Neural cell (in vitro differentiated cells): ENCODE measurements around the gene ANK2. TPM values are rescaled to one million over a fixed set of nuclear protein-coding genes. Genes with fewer than 3 reads are reported as not detected.

Experiments used
- H2AFZ ChIP-seq: fragments of 200-600, 300-800 bp; sonication (generic), shearing (Covaris generic); 2 replicates; pipeline ENCODE4 v1.6.0; 2014; ENCODE audit warnings: low read depth, mild to moderate bottlenecking, antibody characterized with exemption, low read length, moderate library complexity
- H3F3A ChIP-seq: fragments of 200-600 bp; shearing (Covaris generic); 2 replicates; pipeline ENCODE4 v1.6.1; 2016; ENCODE audit warnings: mild to moderate bottlenecking, moderate library complexity, mixed read lengths, antibody characterized with exemption, low read length; ENCODE audit not compliant: insufficient read depth, poor library complexity, severe bottlenecking
- H3K27ac ChIP-seq: fragments of 200-600, 300-800 bp; sonication (generic), shearing (Covaris generic); 2 replicates; pipeline ENCODE4 v1.5.1; 2014; ENCODE audit warnings: mild to moderate bottlenecking, low read length, moderate library complexity
- H3K27me3 ChIP-seq: fragments of 300-800, 200-600 bp; sonication (generic), shearing (Covaris generic); 2 replicates; pipeline ENCODE4 v1.6.0; 2014; ENCODE audit warnings: mild to moderate bottlenecking, low read depth, low read length, moderate library complexity; ENCODE audit not compliant: insufficient read depth
- H3K36me3 ChIP-seq: fragments of 300-800, 200-600 bp; sonication (generic), shearing (Covaris generic); 2 replicates; pipeline ENCODE4 v1.5.1; 2014; ENCODE audit warnings: mild to moderate bottlenecking, antibody characterized with exemption, low read length, moderate library complexity; ENCODE audit not compliant: insufficient read depth
- H3K4me2 ChIP-seq: fragments of 300-800, 200-600 bp; sonication (generic), shearing (Covaris generic); 2 replicates; pipeline ENCODE4 v1.6.0; 2014; ENCODE audit warnings: mild to moderate bottlenecking, low read length
- H3K4me3 ChIP-seq: fragments of 300-800, 200-600 bp; sonication (generic), shearing (Covaris generic); 2 replicates; pipeline ENCODE4 v1.5.1; 2014; ENCODE audit warnings: mild to moderate bottlenecking, low read length, moderate library complexity
- H3K79me2 ChIP-seq: fragments of 200-600 bp; shearing (Covaris generic); replicated peaks from 2 replicates; pipeline ENCODE4 v1.6.0; 2014; ENCODE audit warnings: mild to moderate bottlenecking, low read length, moderate library complexity; ENCODE audit not compliant: insufficient read depth
- H3K9ac ChIP-seq: fragments of 300-800, 200-600 bp; sonication (generic), shearing (Covaris generic); 2 replicates; pipeline ENCODE4 v1.6.1; 2016; ENCODE audit warnings: mild to moderate bottlenecking, low read length, mixed read lengths
- H3K9me2 ChIP-seq: fragments of 200-600 bp; shearing (Covaris generic); 2 replicates; pipeline ENCODE4 v1.6.1; 2016; ENCODE audit warnings: mild to moderate bottlenecking, low read length, mixed read lengths; ENCODE audit not compliant: insufficient read depth
- H3K9me3 ChIP-seq: fragments of 200-600, 300-800 bp; sonication (generic), shearing (Covaris generic); 2 replicates; pipeline ENCODE4 v1.6.1; 2016; ENCODE audit warnings: mild to moderate bottlenecking, mixed run types, low read length, moderate library complexity, mixed read lengths
- H4K20me1 ChIP-seq: fragments of 200-600 bp; shearing (Covaris generic); 2 replicates; pipeline ENCODE4 v1.6.1; 2016; ENCODE audit warnings: mild to moderate bottlenecking, mixed run types; ENCODE audit not compliant: insufficient read depth
- CTCF ChIP-seq: fragments of 450-650 bp; IDR thresholded peaks from 2 replicates; pipeline ENCODE4 v1.5.1; 2014; ENCODE audit warnings: antibody characterized with exemption, mild to moderate bottlenecking, moderate library complexity; ENCODE audit not compliant: poor library complexity, severe bottlenecking
- EP300 ChIP-seq: fragments of 450-650 bp; conservative IDR thresholded peaks from 2 replicates; pipeline ENCODE4 v1.6.1; 2014; ENCODE audit warnings: antibody characterized with exemption, mild to moderate bottlenecking, moderate library complexity; ENCODE audit not compliant: poor library complexity, severe bottlenecking
- EZH2 ChIP-seq: fragments of 200-600, 300-800 bp; shearing (Covaris generic), sonication (generic); IDR thresholded peaks from 2 replicates; pipeline ENCODE4 v1.6.1; 2014; ENCODE audit warnings: antibody characterized with exemption, low read length, borderline replicate concordance, mild to moderate bottlenecking; ENCODE audit not compliant: insufficient read depth, poor library complexity, severe bottlenecking
- MXI1 ChIP-seq: fragments of 450-650 bp; conservative IDR thresholded peaks from 2 replicates; pipeline ENCODE4 v1.6.1; 2014; ENCODE audit warnings: antibody characterized with exemption, mild to moderate bottlenecking; ENCODE audit not compliant: poor library complexity, severe bottlenecking
- POLR2AphosphoS5 ChIP-seq: IDR thresholded peaks from 2 replicates; pipeline ENCODE4 v1.6.1; 2012
- RAD21 ChIP-seq: fragments of 450-650 bp; conservative IDR thresholded peaks from 2 replicates; pipeline ENCODE4 v1.6.1; 2014; ENCODE audit warnings: antibody characterized with exemption, mild to moderate bottlenecking, moderate library complexity
- REST ChIP-seq: IDR thresholded peaks from 2 replicates; pipeline ENCODE4 v1.6.1; 2012; ENCODE audit warnings: borderline replicate concordance
- SMC3 ChIP-seq: fragments of 450-650 bp; conservative IDR thresholded peaks from 2 replicates; pipeline ENCODE4 v1.6.1; 2014; ENCODE audit warnings: antibody characterized with exemption, mild to moderate bottlenecking, moderate library complexity; ENCODE audit not compliant: poor library complexity
- TAF1 ChIP-seq: IDR thresholded peaks from 2 replicates; pipeline ENCODE4 v1.6.1; 2012; ENCODE audit warnings: low read depth
- polyA plus RNA-seq: library from polyadenylated mRNA; depleted of rRNA; stranded (reverse); fragments of >200 nt; gene quantifications from 2 replicates; pipeline ENCODE4 v1.2.3, GENCODE V29; 2014

The ANK2 gene
- polyA plus RNA-seq, 1 donor from 2014 or later: 52.0 TPM

GRCh38 chr4:113131621-113132020, 82.2 kb downstream of the ANK2 start:
- no peak overlapping the region for H3K9ac ChIP-seq
- no peak overlapping the region for H3K4me2 ChIP-seq
- H2AFZ ChIP-seq: no peak overlapping the region
- H3K36me3 ChIP-seq: no peaks in the 10 kb centered on the region
- H3K79me2 ChIP-seq: no peaks in the 10 kb centered on the region
- no peak overlapping the region for H3K4me3 ChIP-seq
- H3K9me2 ChIP-seq: no peaks in the 10 kb centered on the region
- H3F3A ChIP-seq: no peaks in the 10 kb centered on the region
- H3K27ac ChIP-seq: no peak overlapping the region
- H3K27me3 ChIP-seq: no peaks in the 10 kb centered on the region
- H3K9me3 ChIP-seq: no peaks in the 10 kb centered on the region
- TF ChIP-seq SMC3: no peak
- no peak for TF ChIP-seq EP300
- TF ChIP-seq RAD21: no peak
- no peak for TF ChIP-seq REST
- TF ChIP-seq CTCF: no peak
- TF ChIP-seq TAF1: no peak
- TF ChIP-seq EZH2: no peak
- TF ChIP-seq MXI1: no peak
- TF ChIP-seq POLR2AphosphoS5: no peak
- H4K20me1 ChIP-seq: no peaks in the 10 kb centered on the region

GRCh38 chr4:113141901-113142346, 92.5 kb downstream of the ANK2 start:
- Histone ChIP-seq H3K4me3 (no peak overlapping the region), H3K4me2 (no peak overlapping the region), H3K36me3 (no peaks in the 10 kb centered on the region), H4K20me1 (no peaks in the 10 kb centered on the region), H3K27me3 (no peaks in the 10 kb centered on the region), H3K27ac (no peak overlapping the region), H3F3A (no peaks in the 10 kb centered on the region), H3K9ac (no peak overlapping the region), H3K79me2 (no peaks in the 10 kb centered on the region), H2AFZ (no peak overlapping the region), H3K9me3 (no peaks in the 10 kb centered on the region), H3K9me2 (no peaks in the 10 kb centered on the region)
- TF ChIP-seq EP300 (peak; percentile 29), POLR2AphosphoS5 (no peak), SMC3 (no peak), REST (no peak)
